Measurements from ENCODE around the gene RAB44. TPM values are rescaled to one million over a fixed set of nuclear protein-coding genes. Genes with fewer than 3 reads are reported as not detected.
"Not testable (repeated sequence)": the region's sequence is repeated elsewhere in the genome, so short reads cannot be mapped to it uniquely, and the experiment has no call there.

Gene RAB44
- total RNA-seq, 1 donor from 2014 or later: not detected

DNA sequence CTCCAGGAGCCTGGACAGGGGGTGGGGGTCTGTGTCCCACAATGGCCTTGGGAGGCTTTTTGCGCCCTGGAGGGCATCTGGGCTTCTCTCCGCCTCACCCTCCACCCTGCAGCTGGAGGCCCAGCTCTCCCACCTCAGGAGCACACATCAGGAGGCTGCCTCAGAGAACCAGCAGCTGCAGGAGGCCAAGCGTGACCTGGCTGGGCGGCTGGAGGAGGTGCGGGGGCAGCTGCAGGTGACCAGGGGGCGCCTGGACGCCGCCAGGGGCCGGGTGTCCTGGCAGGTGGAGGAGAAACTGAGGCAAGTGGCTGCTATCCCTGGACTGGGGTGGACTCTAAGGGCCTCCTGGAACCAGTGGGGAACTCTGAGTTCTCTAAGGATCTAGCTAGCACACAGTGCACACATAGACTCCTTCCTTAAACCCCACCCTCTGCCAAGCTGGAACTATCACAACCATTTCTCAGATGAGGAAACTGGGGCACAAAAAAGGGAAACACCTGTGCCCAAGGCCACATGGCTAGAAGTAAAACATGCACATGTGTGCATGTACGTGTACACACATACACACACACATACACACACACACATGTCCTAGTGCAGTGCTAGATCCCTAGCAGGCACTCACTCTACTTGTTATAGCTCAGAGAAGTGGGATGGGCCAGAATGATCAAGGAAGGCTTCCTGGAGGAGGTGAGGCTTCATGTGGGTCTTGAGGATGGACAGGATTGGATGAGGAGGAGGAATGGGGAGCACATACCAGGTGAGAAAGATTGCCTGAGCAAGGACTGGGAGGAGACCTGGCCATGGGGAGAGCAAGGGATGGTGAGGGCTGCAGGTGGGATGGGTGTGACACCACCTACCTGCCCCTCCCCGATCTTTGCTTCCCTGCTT is 22.9 kb downstream of the RAB44 start:
- H3K9me3 Mint-ChIP-seq (ENCODE audit: unreplicated experiment): peaks cover 6% of the 10 kb centered on the region
- TF ChIP-seq, protein P1, sequence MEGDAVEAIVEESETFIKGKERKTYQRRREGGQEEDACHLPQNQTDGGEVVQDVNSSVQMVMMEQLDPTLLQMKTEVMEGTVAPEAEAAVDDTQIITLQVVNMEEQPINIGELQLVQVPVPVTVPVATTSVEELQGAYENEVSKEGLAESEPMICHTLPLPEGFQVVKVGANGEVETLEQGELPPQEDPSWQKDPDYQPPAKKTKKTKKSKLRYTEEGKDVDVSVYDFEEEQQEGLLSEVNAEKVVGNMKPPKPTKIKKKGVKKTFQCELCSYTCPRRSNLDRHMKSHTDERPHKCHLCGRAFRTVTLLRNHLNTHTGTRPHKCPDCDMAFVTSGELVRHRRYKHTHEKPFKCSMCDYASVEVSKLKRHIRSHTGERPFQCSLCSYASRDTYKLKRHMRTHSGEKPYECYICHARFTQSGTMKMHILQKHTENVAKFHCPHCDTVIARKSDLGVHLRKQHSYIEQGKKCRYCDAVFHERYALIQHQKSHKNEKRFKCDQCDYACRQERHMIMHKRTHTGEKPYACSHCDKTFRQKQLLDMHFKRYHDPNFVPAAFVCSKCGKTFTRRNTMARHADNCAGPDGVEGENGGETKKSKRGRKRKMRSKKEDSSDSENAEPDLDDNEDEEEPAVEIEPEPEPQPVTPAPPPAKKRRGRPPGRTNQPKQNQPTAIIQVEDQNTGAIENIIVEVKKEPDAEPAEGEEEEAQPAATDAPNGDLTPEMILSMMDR (IDR thresholded peaks at IDR 0.05; ENCODE audit: partially characterized antibody, unreplicated experiment): no peak
- H3K4me3 Mint-ChIP-seq (ENCODE audit: unreplicated experiment): no peak overlapping the region
- DNase-seq: no peak
- H3K27ac Mint-ChIP-seq (ENCODE audit: unreplicated experiment): no peak overlapping the region
- peaks cover 17% of the 10 kb centered on the region for H3K4me1 Mint-ChIP-seq (ENCODE audit: low read depth, unreplicated experiment)
- peaks cover 4% of the 10 kb centered on the region for H3K27me3 Mint-ChIP-seq (ENCODE audit: unreplicated experiment)
- H3K36me3 Mint-ChIP-seq (ENCODE audit: unreplicated experiment): no peaks in the 10 kb centered on the region

DNA sequence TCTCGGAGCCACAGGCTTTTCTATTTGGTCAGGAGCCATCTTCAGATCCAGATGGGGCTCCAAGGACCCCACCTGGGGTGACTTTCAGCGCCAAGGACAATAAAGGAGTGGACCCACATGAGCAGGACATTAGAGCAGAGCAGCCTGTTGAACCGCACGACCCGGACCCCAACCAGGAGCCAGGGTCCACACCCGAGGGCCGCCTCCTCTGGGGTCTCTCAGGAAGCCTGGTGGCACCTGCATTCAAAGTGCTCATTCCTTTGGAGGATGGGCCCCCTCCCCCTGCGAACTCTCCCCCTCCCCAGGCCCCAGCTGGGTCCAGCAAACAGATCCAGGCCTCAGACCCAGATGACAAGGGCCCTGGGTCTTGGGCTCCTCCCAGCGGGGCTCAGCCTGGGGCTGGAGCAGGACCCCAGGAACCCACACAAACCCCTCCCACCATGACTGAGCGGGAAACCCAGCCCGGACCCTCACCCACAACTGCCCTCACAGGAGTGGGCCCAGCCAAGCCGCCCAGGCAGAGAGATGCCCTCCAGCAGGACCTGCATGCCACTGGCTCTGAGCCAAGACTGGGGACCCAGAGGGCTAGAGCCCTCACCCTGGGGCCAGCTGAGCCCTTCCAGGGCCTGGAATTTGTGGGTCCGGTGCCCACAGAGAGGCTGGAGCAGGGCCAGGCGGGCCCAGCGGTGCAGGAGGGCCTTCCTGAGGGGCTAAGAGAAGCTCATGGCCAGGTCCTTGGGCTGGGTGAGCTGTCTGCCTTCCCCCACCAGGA is 23.9 kb downstream of the RAB44 start:
- TF ChIP-seq, protein P1 (IDR thresholded peaks at IDR 0.05; ENCODE audit: partially characterized antibody, unreplicated experiment): no peak
- Mint-ChIP-seq H3K9me3 (ENCODE audit: unreplicated experiment) (peaks cover 8% of the 10 kb centered on the region), H3K27me3 (ENCODE audit: unreplicated experiment) (peaks cover 6% of the 10 kb centered on the region), H3K27ac (ENCODE audit: unreplicated experiment) (no peak overlapping the region), H3K4me3 (ENCODE audit: unreplicated experiment) (no peak overlapping the region), H3K4me1 (ENCODE audit: low read depth, unreplicated experiment) (peaks cover 20% of the 10 kb centered on the region), H3K36me3 (ENCODE audit: unreplicated experiment) (no peaks in the 10 kb centered on the region)
- DNase-seq: no peak

DNA sequence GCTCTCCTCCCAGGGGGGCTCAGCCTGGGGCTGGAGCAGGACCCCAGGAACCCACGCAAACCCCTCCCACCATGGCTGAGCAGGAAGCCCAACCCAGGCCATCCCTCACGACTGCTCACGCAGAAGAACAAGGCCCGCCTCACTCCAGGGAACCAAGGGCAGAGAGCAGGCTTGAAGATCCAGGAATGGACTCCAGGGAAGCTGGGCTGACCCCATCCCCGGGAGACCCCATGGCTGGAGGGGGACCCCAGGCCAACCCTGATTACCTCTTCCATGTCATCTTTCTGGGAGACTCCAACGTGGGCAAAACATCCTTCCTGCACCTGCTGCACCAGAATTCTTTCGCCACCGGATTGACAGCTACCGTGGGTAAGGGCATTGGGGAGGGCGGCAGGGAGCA is 24.7 kb downstream of the RAB44 start:
- H3K4me3 Mint-ChIP-seq (ENCODE audit: unreplicated experiment): no peak overlapping the region

DNA sequence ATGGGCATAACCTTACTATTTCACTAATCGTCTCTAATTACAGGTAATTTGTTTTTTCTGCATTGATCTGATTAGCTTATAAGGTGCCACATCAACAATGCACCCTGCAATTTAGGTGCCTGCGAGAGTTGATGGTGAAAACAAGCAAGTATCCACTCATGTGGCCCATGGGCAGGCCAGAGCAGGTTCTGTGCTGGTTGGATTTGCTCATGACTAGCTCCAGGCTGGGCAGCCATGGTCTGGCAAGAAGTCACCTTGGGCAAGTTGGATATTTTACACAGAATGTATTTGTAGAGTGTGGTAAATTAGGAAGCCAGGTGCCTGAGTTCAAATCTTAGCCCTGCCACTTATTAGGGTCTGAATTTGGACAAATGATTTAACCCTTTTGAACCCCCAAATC is 25.3 kb downstream of the RAB44 start:
- Mint-ChIP-seq H3K27ac (ENCODE audit: unreplicated experiment) (no peak overlapping the region), H3K4me3 (ENCODE audit: unreplicated experiment) (no peak overlapping the region), H3K36me3 (ENCODE audit: unreplicated experiment) (no peaks in the 10 kb centered on the region), H3K4me1 (ENCODE audit: low read depth, unreplicated experiment) (peaks cover 24% of the 10 kb centered on the region), H3K9me3 (ENCODE audit: unreplicated experiment) (peaks cover 7% of the 10 kb centered on the region), H3K27me3 (ENCODE audit: unreplicated experiment) (peaks cover 9% of the 10 kb centered on the region)
- no peak for DNase-seq
- TF ChIP-seq, protein P1 (IDR thresholded peaks at IDR 0.05; ENCODE audit: partially characterized antibody, unreplicated experiment): no peak

More for the DNA sequence above, 24.7 kb downstream of the RAB44 start:
- Mint-ChIP-seq H3K27ac (ENCODE audit: unreplicated experiment) (no peak overlapping the region), H3K36me3 (ENCODE audit: unreplicated experiment) (no peaks in the 10 kb centered on the region), H3K9me3 (ENCODE audit: unreplicated experiment) (peaks cover 10% of the 10 kb centered on the region), H3K27me3 (ENCODE audit: unreplicated experiment) (peaks cover 9% of the 10 kb centered on the region), H3K4me1 (ENCODE audit: low read depth, unreplicated experiment) (peaks cover 22% of the 10 kb centered on the region)
- TF ChIP-seq, protein P1 (IDR thresholded peaks at IDR 0.05; ENCODE audit: partially characterized antibody, unreplicated experiment): no peak
- no peak for DNase-seq

DNA sequence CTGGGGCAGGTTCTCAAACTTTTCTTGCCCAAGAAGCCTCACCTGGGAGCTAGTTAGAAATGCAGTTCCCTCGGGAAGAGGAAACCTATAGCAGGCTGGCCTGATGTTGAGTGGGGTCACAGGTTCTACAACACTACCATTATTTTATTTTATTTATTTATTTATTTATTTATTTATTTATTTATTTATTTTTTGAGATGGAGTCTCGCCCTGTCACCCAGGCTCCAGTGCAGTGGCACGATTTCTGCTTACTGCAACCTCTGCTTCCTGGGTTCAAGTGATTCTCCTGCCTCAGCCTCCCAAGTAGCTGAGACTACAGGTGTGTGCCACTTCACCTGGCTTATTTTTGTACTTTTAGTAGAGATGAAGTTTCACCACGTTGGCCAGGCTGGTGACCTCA is 26.4 kb downstream of the RAB44 start:
- H3K27ac Mint-ChIP-seq (ENCODE audit: unreplicated experiment); H3K4me3 Mint-ChIP-seq (ENCODE audit: unreplicated experiment); H3K27me3 Mint-ChIP-seq (ENCODE audit: unreplicated experiment); DNase-seq; H3K9me3 Mint-ChIP-seq (ENCODE audit: unreplicated experiment); H3K36me3 Mint-ChIP-seq (ENCODE audit: unreplicated experiment): not testable (repeated sequence)
- H3K4me1 Mint-ChIP-seq (ENCODE audit: low read depth, unreplicated experiment): peaks cover 22% of the 10 kb centered on the region

Measured in glutamatergic neuron (in vitro differentiated cells).